T-helper 1 cell (primary cell): ENCODE results near the gene PFDN4.
"Not testable (repeated sequence)": the region's sequence is repeated elsewhere in the genome, so short reads cannot be mapped to it uniquely, and the experiment has no call there.

Source experiments
- DNase-seq, 5 donors: peaks; one replicate each; pipeline ENCODE4 v3.0.0-alpha.2; 2012 to 2020

PFDN4 gene

DNA sequence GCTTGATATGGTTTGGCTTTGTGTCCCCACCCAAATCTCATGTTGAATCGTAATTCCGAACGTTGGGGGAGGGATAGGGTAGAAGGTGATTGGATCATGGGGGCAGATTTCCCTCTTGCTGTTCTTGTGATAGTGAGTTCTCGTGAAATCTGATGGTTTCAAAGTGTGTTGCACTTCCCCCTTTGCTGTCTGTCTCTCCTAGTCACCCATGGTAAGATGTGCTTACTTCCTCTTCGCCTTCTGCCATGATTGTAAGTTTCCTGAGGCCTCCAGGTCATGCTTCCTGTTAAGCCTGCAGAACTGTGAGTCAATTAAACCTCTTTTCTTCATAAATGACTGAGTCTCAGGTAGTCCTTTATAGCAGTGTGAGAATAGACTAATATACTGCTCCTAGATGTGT is 19.9 kb downstream of the PFDN4 start:
- DNase-seq = no peak

DNA sequence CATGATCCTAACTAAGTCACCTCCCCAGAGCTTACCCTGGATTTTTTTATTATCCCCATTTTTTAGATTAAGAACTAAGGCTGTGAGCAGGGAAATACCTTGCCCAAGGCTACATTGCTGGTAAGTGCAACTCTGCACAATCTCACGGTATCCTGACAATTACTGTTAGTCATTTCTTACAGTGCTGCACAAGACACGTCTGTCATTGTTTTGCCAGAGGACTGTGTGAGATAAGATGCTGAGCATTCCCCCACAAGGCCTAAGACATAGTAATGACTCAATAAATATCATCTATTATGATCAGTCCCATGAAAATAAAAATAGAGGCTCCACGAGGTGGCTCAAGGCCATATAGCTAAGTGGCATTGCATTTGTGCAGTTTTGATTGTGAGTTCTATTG is 21.0 kb downstream of the PFDN4 start:
- no peak for DNase-seq

DNA sequence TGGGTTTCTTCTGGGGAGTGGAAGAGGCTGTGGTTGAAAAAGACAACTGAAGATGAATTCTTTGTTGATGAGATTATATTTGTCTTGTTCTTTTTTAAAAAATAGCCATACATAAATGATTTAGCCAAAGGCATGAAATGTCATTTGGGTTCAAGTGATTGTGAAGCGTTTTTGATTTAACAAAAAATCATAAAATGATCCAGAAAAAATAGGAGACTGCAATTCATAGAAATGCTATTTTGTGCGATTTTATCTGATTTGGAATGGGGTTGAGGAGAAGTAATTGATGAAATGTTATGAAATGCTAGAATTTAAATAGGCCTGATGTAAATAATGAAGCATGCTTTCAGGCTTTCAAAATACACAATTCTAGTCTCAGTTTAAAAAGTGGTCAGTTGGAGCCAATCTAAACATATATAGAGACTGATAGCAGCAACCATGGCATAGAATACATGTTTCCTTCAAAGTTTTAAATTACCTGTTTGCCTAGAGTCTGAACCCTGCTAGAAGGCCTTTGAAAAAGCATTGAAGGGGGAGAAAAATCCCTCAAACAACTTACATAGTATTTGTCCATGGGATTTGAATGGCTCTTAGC is 21.8 kb downstream of the PFDN4 start:
- DNase-seq = no peak

DNA sequence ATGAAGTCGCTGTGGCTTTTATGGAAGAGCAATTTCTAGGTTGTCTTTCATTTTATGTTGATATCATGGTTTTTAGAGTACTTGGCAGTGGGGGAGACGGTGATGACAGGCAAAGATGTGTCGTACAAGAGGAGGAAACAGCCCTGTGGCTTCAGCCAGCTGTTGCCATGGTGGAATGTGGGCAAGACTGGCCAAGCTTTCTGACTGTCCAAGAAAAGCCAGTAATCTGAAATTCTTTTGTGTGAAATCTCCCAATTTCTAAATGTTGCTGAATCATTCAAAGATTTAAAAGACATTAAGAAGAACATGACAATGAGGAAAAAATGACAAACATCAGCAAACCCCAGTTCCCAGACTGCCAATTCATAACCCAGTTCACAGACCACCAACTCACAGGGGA is 23.1 kb downstream of the PFDN4 start:
- no peak for DNase-seq

DNA sequence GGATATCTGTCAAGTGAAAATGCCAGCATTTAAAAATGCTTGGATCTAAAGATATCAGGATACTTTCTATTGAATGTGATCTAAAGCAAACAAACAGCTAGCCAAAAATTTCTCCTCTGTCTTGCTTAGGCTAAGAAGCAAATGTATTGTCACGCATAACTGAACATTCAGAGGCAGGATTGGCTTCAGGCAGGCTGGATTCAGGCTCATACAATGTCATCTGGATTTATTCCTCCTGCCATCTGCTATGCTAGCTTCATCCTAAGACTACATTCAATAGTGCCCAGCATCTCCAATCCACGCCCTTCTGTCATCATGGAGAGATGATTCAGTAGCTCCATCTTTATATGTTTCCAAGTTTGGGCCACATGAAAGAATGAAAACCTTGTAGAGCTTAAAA is 27.1 kb downstream of the PFDN4 start:
- no peak for DNase-seq

DNA sequence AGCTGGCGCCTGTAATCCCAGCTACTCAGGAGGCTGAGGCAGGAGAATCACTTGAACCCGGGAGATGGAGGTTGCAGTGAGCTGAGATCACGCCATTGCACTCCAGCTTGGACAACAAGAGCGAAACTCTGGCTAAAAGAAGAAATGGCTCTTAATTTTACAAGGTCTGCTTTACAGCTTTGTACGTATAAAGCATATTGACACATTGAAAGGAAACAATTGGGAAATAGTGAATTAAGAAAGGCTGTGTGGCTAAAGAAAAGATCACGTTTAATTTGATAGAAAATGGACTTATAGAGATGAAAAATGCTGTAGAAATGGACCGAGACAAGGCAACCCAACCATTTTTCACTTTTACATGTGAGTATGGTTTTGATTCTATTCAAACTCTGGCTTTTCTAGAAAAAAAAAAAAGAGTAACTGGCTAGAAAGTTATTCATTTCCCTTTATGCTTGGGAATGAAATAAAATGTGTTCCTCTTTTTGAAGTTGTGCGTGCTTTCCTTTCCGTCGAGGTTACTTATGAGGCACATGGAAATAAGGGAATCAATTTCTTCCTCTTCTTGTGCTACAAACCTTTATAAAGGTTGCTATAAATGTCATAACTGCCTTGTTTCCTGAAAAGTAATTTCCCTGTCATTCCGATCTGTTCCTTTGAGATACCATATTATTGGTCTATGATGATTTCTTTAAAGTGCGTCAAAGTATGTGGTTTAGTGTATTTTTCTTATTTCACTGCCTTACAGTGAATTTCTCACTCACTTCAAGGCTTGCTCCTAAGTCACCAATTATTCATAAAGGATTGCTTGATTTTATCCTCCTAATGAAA is 29.4 kb downstream of the PFDN4 start:
- DNase-seq = no peak

DNA sequence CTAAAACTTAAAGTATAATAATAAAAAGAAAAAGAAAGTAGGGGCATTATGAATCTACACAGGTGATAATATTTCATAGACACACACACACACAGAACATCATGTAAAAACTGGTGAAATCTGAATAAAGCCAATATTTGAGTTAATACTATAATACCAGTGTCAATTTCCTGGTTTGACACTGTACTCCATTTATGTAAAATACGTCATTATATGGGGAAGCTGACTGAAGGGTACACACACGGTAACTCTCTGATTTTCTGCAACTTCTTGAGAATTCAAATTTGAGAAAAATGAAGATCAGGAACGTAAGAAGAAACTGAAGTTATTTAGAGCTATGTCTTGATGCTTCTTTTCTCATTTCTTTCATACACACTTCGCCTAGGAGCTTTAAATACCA is 36.2 kb downstream of the PFDN4 start:
- no peak for DNase-seq

DNA sequence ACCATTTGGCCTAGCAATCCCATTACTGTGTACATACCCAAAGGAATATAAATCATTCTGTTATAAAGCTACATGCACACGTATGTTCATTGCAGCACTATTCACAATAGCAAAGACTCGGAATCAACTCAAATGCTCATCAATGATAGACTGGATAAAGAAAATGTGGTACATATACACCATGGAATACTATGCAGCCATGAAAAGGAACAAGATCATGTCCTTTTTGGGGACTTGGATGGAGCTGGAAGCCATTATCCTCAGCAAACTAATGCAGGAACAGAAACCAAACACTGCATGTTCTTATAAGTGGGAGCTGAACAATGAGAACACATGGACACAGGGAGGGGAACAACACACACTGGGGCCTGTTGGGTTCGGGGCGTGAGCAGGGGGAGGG is 40.8 kb downstream of the PFDN4 start:
- not testable (repeated sequence) for DNase-seq

DNA sequence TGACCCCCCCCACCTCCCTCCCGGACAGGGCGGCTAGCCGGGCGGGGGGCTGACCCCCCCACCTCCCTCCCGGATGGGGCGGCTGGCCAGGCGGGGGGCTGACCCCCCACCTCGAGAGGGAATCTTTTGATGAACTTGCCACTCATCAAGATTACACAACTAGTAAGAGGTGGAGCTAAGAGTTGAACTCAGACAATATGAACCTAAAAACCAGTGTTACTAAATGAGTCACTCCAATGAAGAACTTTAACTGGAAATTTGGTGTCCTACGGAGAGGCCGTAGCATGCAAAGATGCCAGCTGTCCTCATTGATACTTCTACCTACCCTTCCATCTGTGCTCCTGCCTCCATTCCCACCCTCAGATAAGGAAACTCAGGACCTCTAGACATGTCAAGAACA is 42.8 kb downstream of the PFDN4 start:
- DNase-seq = no peak

DNA sequence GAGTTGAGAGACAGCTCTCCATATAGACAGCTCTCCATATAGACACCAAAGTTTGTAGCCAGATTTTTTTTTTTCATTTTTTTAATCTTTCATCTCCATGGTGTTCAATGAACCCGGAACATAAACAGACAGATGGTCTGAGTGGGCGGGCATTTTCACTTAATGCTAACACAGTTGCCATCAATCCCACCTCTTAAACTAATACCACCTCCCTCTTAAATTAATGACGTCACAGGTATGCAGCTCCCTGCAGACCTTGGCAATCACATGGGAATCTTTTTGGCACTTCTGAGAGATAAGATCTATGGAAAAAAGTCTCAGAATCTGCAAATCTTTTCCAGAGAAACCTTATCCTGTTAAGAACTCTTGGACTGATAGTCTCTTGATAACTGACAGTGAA is 43.2 kb downstream of the PFDN4 start:
- DNase-seq = no peak

DNA sequence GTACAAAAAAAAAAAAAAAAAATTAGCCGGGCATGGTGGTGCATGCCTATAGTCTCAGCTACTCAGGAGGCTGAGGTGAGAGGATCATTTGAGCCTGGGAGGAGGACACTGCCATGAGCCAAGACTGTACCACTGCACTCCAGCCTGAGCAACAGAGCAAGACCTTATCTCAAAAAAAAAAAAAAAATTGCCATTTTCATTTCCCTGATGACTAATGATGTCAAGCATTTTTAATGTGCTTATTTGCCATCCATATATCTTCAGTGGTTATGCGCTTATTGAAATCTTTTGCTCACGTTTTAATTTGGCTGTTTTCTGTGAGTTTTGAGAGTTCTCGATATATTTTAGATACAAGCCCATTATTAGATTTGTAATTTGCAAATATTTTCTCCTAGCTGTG is 46.7 kb downstream of the PFDN4 start:
- DNase-seq = no peak

DNA sequence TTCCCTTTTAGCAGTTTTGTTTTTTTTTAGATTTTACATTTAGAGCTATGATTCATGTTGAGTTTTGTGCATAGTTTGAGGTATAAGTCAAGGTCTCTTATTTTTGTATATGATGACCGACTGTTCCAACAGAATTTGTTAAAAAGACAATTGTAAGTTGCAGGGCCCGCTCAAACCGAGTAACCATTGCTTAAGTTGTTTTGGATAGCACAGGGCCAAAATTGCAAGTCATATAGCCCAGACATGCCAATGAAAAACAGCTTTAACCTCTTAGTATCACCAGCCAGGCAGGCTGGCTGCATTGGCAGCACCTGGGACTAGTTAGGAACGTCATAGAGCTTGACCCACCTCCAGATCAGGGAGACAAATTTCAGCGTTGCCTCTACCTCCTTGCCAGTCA is 47.3 kb downstream of the PFDN4 start:
- no peak for DNase-seq

DNA sequence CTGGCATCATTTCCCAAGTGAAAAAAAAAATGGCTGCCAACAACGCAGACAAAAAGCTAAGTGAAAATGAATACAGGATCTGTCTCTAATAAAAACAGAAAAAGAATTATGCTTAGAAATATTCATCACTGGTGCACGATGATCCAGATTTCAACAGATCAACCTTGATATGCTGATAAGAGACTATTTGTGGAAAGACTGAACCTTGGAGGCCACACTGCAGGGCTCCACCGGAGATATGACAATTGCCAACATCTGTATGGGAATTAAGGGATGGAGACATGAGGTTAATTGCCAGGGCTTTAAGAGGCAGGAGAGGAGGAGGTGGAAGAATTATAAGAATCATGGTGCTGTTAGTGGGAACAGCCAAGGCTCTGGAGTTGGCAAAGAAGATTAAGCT is 48.3 kb downstream of the PFDN4 start:
- DNase-seq = no peak

DNA sequence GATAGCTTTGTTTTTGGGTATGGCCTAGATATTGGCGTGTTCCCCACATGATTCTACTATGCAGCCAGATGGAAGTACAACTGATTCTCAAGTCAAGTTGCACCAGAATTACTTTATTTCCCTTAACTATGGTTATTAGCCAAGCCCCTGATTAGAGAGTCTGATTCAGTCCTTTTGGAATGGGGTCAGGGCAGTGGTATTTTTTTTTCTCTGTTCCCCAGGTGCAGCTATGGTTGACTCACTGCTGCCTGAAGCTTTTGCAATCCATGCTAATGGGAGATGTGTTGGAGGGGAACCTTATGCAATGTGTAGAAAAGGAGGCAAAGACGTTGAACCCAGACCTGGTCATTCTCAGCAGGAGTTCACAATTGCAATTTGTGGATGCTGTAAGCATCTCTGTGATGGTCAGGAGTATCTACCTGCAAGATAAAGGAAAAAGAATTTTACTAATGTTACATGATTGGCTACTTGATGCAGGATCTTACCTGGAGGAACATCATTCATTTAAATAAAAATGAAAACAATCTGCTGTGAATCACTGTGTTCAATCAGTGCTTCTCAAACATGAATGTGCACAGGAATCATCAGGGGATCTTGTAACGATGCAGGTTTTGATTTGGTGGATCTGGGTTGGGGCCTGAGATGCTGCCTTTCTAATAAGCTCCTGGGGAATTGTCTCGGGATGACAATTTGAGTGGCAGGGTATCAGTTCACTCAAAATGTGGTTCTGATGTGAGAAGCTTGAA is 49.4 kb downstream of the PFDN4 start:
- DNase-seq = no peak

DNA sequence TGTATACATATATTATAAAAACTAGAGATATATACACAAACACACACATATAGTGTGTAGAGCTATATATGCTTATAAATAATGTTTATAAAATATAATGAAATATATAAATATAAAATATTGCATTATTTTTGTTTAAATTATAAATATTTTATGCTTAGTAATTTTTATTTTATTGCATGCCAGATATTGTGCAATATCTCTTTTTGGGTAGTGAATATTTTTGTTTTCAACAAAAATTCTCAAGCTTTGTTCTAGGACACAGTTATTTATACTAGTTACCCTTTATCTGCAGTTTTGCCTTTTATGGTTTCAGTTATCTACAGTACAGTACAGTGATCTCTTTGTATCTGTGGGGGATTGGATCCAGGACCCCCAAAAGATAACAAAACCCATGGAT is 52.2 kb downstream of the PFDN4 start:
- no peak for DNase-seq

DNA sequence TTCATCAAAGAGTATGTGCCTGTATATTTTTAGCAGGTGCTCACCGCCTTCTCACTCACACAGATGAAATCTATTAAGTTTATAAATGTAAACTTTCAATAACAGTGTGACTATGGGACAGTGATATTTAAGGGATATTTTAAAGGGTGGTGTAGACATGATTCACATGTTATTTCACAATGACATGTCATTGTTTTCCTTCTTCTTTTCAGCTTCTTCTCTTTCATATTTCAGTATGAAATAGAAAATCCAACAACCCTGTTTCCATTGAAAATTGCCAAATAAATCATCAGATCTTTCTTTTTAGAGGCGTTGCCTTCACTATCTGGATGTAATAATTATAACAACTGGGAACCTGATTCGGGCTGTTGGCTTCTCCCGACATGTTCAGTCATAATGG is 54.8 kb downstream of the PFDN4 start:
- DNase-seq = no peak

DNA sequence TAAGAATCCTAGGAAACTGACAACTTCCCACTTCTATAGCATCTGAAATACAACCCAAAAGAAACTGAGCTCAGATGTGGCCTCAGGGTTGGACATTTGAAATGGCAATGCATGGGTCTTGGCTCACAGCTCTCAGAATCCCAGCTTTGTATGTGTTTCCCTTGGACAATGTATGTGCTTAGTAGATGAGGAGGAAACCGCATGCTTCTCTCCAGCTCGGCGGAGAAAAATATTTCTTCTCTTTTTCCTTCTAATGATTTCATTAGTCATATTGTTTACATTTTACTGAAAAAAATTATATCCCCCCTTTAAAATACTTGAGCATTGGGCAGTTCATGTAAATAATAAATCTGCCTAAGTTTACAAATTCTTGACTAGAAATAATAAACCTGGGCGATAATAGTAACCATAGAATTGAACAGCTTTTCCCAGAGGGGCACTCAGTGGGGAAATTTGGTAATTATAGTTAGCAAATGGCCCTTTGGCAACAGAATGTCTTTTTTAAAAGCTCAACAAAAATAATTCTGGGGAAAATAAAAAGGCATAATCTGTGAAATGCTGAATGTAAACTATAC is 55.3 kb downstream of the PFDN4 start:
- DNase-seq = no peak

DNA sequence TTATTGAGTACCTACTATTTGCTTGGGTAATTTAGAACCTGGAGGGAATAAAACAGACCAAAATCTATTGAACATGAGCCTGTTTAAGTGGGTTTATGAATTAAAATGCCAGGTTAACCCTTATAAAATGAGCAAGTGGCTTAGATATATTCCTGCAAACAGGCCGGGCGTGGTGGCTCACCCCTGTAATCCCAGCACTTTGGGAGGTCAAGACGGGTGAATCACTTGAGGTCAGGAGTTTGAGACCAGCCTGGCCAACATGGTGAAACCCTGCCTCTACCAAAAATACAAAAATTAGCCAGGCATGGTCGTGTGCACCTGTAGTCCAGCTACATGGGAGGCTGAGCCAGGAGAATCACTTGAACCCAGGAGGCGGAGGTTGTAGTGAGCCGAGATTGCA is 57.9 kb downstream of the PFDN4 start:
- not testable (repeated sequence) for DNase-seq

DNA sequence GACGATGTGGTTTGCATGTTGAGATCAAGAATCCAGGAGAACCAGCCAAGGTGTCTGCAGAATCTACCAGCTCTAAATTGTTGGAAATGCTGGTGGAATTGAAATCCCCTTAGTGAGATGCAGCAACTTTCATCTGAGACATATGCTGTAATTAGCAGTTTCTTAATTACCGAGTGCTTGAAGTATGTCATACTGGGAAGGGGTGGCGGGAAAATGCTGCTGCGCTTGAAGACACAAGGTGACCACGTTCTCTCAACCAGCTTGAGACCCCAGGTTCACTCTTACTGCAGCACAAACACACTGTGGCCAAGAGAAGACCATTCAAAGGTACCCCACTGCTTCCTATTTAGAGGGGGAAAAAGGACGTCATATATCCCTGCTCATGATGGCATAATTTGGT is 59.0 kb downstream of the PFDN4 start:
- DNase-seq = no peak

DNA sequence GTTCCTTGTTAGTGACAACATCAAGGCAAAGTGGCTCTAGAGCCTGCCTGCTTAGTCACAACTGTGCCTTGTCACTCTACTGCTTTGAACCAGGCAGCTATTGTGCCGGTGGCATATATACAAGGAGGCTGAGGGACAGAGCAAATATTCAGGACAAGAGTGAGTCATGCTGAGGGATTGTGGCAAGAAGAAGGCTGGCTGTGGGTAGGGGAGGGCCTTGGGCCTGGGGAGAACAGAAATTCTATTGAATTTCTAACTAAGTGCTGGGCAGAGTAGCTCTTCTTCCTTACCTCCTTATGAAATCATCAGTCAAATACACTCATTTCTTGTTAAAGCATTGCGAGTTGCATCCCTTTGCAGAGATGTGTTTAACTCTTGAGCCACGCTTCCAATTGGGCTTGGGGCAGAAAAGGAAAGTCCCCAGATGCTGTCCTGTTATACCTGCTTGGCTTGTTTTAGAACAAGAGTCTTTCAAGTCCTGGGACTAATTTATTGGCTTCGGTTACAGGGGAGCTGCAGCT is 59.7 kb downstream of the PFDN4 start:
- no peak for DNase-seq

DNA sequence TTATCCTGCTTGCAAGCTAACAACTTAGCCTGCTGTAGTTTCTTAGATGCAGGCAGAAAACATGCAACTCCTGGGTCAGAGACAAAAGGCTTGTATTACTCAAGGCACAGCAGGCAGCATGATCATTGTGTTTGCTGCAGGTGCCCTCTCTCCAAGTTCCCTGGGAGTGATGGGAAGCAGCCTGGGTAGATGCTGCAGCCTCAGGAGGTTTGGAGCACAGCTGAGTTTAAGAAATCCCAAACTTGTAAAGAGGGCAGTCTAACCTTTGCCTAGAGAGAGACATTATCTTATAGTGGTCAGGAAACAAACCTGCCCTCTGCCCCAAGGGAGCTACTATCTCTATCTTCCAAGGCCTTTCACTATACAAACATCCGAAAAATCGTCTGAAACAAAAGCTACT is 61.1 kb downstream of the PFDN4 start:
- no peak for DNase-seq
